GM18870 (cell line): ENCODE data around the gene NFKB1.

Source experiments
- ATAC-seq: cut with Tn5 transposase; IDR thresholded peaks from one replicate; pipeline ENCODE4 v1.9.1; 2021; ENCODE audit warnings: moderate library complexity; ENCODE audit not compliant: unreplicated experiment

The NFKB1 gene

DNA sequence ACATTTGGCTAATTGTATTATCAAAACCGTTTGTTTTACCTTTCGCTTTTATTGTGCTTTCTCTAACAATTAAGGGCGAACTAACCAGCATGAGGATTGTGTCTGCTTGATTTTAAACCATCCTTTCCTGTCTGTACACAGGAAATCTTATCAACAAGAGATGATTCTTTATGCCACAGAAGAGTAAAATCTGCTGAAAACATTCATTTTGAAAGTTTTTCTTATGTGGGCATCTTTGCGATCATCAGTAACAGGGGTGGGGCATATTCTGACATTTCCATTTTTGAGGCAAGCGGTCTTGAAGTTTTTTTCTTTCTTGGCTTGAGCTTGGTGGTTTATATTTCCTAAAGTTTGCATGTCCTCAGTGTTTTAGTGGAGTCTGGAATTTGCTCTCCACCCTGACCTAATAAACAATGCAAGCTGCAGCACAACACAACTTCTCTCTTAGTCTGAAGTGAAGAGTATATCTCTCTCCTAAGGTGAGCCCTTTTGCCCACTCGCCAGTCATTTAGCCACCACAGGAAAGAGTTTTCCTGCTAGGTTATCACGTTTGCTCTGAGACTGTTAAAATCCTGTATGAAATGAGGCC is 26.6 kb downstream of the NFKB1 start:
- ATAC-seq, result no peak

DNA sequence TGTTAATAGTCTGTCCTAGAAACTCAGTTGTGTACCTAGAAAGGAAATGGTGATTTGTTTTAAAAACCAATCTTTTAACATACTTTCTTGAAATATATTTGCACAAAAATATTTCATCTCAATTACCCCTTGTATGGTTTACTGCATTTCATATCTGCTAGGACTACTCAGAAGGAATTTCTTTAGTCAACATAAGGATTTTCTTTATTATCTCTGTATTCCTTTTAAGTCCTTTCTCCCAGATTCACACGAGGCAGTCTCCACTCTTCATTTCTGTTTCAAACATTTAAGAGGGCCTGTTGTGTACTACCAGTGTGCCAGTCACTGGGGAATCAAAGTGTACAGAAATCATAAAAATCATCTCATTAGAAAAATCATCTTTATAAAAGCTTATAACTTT is 28.8 kb downstream of the NFKB1 start:
- no peak for ATAC-seq

GRCh38 chr4:102530986-102531385 is 29.8 kb downstream of the NFKB1 start:
- ATAC-seq, result no peak

- no peak for ATAC-seq
Observed at GRCh38 chr4:102531462-102531861, 30.3 kb downstream of the NFKB1 start.

- no peak for ATAC-seq
Observed at GRCh38 chr4:102533348-102533747, 32.2 kb downstream of the NFKB1 start.

GRCh38 chr4:102533904-102534303 is 32.7 kb downstream of the NFKB1 start:
- no peak for ATAC-seq

DNA sequence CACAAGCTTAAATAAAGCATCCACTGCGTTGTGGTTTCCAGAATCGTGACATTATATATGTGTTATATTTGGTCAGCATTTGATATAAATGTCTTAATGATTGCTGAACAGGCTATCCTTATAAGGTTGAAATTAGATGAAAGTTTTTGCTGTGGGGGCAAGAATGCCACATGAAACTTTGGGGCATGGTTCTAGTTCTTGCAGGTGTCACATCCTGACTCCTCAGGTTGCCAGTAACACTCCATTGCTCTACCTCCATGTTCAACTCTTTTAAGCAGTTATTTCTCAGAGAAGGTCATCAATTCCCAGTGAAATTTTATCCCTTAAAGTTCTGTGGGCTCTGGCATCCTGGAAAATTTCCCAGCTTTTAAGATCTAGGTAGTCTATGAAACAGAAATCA is 33.7 kb downstream of the NFKB1 start:
- ATAC-seq, result no peak

DNA sequence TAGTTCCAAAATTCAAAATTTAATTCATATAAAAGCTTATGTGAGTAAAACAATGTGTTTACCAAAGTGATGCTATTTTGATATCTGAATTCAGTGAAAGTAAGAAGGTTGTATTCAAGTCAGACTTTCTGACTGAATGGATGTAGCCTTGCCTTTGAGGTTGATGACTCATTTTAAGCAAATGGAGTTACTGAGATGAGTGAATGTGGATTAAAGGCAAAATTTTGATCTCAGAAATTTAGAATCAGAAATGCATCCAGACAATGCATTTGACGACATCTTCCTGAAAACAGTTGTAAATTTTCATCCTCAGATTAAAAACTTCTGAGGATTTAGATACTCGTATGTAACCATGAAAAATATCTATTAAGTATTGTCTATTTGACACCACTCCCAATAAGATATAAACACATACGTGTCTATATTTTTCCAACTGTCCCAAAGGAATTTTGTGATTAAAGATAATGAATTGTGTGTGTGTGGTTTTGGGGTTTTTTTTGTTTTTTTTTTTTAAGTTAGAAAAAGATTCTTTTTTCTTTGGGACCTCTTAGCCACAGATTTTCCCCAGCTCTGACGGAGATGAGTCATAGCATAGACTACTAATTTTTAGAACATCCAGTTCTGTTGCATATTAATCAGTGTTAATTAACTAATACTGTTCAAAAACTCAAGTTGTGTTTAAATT is 34.4 kb downstream of the NFKB1 start:
- peak; percentile 88 for ATAC-seq

GRCh38 chr4:102536768-102537167 is 35.6 kb downstream of the NFKB1 start:
- ATAC-seq, result no peak

GRCh38 chr4:102537269-102537668 is 36.1 kb downstream of the NFKB1 start:
- no peak for ATAC-seq

- no peak for ATAC-seq
Observed at GRCh38 chr4:102541697-102542096, 40.5 kb downstream of the NFKB1 start.

- peak; percentile 85 for ATAC-seq
Observed at GRCh38 chr4:102543030-102543928, 42.1 kb downstream of the NFKB1 start.

DNA sequence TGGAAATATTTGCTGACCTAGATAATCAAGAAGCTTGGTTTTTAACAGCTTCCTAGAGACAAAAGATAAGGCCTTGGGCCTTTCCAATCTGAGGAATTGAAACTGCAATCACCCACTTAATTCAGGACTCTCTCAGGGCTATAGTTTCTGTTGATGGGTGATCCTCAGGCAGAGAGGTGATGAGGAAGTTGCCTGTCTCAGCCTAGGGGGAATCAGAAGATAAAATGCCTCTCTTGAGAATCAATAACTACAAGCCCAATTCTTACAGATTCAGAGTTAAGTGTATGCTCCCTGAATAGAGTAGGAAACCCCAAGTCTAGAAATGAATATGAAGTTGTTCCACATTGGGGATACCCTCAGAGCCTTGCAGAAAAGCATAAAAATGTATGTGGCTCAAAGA is 45.5 kb downstream of the NFKB1 start:
- ATAC-seq, result peak; percentile 46

- ATAC-seq, result no peak
Observed at GRCh38 chr4:102547973-102548372, 46.8 kb downstream of the NFKB1 start.

DNA sequence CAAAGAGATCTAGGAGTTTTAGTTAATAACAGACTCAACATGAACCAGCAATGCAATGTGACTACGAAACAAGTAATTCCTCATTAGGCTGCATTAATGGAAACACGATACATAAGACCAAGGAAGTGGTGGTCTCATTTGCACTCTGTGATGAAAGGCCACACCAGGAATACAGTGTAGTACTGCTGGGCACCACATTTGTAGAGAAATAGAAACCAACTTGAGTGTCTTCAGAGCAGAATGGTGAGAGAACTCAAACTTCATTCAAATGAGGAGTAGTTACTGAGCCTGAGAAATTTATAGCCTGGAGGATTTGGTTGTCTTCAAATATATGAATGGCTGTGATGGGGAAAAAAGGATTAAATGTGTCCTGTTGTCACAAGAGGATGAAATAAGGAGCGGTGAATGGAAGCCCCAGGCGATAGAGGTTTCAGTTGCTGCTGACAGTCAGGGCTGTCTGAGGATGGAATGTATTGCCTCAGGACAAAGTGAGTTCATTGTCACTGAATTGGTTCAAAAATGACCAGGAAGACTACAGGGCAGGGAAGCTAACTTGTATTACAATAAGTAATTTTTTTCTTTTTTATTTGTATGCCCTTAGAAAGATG is 50.9 kb downstream of the NFKB1 start:
- ATAC-seq, result no peak

GRCh38 chr4:102552781-102553180 is 51.6 kb downstream of the NFKB1 start:
- ATAC-seq, result no peak

DNA sequence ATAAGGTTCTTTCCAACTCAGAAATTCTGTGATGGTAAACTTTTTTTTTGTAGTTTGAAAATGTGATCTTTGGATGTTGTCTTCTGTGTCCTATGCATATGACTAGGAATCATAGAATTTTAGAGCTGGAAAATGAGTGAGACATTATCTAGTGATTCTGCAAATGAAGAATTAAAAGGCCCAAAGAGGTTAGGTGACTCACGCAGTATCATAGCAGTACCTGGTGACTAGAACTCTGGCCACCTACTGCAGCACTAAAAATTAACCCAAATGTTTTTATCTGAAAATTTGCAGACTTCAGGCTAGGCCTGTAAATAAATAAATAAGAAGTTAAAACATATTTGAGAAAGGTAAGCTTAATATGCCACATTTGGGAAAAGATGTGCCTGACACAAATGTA is 52.8 kb downstream of the NFKB1 start:
- no peak for ATAC-seq

DNA sequence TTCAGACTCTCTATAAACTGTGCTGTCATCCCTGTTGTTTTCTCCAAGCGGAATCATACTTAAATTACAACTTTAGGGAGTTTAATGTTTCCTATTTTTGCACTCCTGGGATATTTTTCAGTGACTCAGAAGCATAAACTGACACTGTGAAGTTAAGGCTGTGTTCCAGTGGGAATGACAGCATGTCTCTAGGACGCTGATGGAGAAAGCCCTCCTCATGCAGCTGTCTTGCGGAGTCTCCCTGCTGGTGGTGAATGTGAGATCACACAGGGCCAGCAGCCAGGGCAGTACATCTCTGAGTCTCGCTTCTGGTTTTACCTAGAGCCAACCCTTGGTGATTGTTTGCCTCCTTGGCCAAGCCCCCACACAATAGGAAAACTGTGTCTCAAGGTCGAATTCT is 53.3 kb downstream of the NFKB1 start:
- ATAC-seq, result no peak

GRCh38 chr4:102554992-102555391 is 53.8 kb downstream of the NFKB1 start:
- ATAC-seq, result no peak

DNA sequence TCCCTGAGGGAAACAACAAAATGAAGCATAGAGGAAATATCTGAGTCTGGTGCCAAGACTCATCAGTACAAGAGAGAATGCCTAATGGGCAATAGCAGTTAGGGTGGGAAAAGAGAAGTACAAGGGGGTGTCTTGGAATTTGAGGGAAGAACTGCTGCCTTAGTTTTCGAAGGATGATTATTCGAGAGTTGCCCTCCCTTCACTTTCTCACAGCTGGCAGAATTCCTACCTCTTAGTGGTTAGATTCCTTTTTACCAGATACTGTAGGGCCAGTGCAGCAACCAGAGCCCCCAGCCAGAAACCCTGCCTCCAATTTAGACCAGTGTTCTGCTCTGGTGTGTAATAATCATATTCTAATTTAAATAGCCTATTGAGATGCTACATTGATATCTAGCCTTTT is 56.5 kb downstream of the NFKB1 start:
- no peak for ATAC-seq

DNA sequence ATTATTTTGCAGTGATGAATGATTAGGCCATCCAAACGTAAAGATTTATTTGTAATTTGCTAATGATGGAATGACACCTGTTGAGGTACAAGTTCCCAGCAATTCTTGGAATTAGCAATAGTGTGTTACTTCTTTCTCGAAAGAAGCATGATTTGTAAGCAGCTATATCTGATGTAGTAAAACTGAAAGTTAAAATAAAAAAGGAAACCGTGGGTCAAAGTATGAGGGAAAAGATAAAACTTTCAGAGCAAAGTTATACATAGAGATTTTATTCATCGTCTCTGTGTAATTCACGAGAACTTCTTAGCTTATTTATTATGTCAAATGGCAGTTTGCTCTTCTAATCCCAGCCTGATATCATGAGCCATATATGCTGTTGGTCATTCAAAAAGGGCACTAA is 59.0 kb downstream of the NFKB1 start:
- no peak for ATAC-seq
